ENCODE measurements around the gene FAM118A. TPM values are rescaled to one million over a fixed set of nuclear protein-coding genes. Genes with fewer than 3 reads are reported as not detected.

FAM118A gene
- total RNA-seq, 2 experiments from 2014 or later, result 159 to 161 TPM

DNA sequence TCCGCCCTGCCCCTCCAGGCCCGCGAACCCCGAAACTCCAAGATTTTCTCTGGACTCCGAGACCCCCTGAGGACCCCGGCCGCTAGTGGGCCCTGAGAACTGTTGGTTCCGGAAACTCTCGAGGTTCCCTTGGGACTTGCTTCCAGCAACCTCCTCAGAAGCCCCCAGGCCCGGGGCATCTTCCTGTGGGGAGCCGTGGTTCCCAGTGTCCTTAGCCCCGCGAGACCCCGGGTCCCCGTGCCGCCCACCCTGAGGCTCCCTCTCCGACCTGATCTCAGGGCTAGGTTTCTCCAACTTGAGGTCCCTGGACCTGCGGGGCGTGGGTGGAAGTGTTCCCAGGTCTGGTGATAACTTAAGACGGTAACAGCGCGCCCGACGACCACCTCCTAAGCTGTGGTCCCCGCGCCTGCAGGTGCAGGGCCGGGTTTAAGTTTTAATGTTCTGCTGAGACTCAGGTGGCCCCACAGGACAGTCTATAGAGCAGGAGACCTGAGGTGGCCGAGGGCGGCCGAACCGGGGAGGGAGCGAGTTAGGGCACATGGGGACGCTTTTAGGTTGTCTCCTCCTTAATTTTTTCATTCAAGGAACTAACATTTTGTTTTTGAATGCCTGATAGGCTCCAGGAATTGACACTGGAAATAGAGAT is 720 bp downstream of the FAM118A start:
- peaks cover 60% of the 10 kb centered on the region for H3K4me1 ChIP-seq (ENCODE audit: insufficient read depth, low read length)
- Mint-ChIP-seq H3K27me3 (no peaks in the 10 kb centered on the region), H3K36me3 (ENCODE audit: low read depth) (peaks cover 24% of the 10 kb centered on the region), H3K27ac (peak overlapping the region; percentile 95), H3K4me3 (peak overlapping the region; percentile 85), H3K4me1 (ENCODE audit: low read depth) (peaks cover 57% of the 10 kb centered on the region), H3K9me3 (no peaks in the 10 kb centered on the region)
- H3K27me3 ChIP-seq (ENCODE audit: control insufficient read depth in 1 of 2, insufficient read depth in 2 of 2, low read length in 2 of 2), result no peaks in the 10 kb centered on the region
- intact Hi-C loops (cut with DNase I, micrococcal nuclease), result loop anchor here (1.0 to 10.0 kb wide), 3 partner anchors 8 to 744 kb away; partner anchors contain the start of gene NUP50 (in 1 of the 2)
- peak overlapping the region; percentile 93 for H3K4me3 ChIP-seq (ENCODE audit: low read length)
- POLR2A ChIA-PET, result interaction anchor here (0.5 to 2.6 kb wide), 10 partner anchors 8 to 147 kb away, joined by 3 to 24 read pairs (median 3); partner anchors contain the start of genes NUP50 and UPK3A
- DNase-seq, result no peak
- CTCF ChIA-PET, result no interaction called here
- no peaks in the 10 kb centered on the region for H3K9me3 ChIP-seq (ENCODE audit: control insufficient read depth in 1 of 2, insufficient read depth in 1 of 2, low read length in 2 of 2)
- peaks cover 5% of the 10 kb centered on the region for H3K36me3 ChIP-seq (ENCODE audit: insufficient read depth, low read length)
- no peak for TF ChIP-seq CTCF (IDR thresholded peaks at IDR 0.05)
- peak overlapping the region; percentile 77 to 87 for H3K27ac ChIP-seq (ENCODE audit: low read depth in 1 of 2, low read length in 2 of 2)
- no peak for ATAC-seq (ENCODE audit: poor library complexity)

- Histone ChIP-seq H3K36me3 (ENCODE audit: insufficient read depth, low read length) (peaks cover 5% of the 10 kb centered on the region), H3K4me1 (ENCODE audit: insufficient read depth, low read length) (peaks cover 66% of the 10 kb centered on the region), H3K9me3 (ENCODE audit: control insufficient read depth in 1 of 2, insufficient read depth in 1 of 2, low read length in 2 of 2) (no peaks in the 10 kb centered on the region), H3K27ac (ENCODE audit: low read depth in 1 of 2, low read length in 2 of 2) (peak overlapping the region; percentile 77 to 87), H3K4me3 (ENCODE audit: low read length) (peak overlapping the region; percentile 93), H3K27me3 (ENCODE audit: control insufficient read depth in 1 of 2, insufficient read depth in 2 of 2, low read length in 2 of 2) (no peaks in the 10 kb centered on the region)
- Mint-ChIP-seq H3K27me3 (no peaks in the 10 kb centered on the region), H3K4me1 (ENCODE audit: low read depth) (peaks cover 63% of the 10 kb centered on the region), H3K27ac (peak overlapping the region; percentile 95), H3K4me3 (peak overlapping the region; percentile 85), H3K9me3 (no peaks in the 10 kb centered on the region), H3K36me3 (ENCODE audit: low read depth) (peaks cover 24% of the 10 kb centered on the region)
- intact Hi-C loops (cut with DNase I, micrococcal nuclease), result loop anchor here (1.0 to 10.0 kb wide), 3 partner anchors 7 to 744 kb away; partner anchors contain the start of gene NUP50 (in 1 of the 2)
- ChIA-PET POLR2A (interaction anchor here (0.9 to 1.4 kb wide), 3 partner anchors 11 to 31 kb away, joined by 3 to 8 read pairs (median 3); no protein-coding TSS in a partner anchor), CTCF (no interaction called here)
- no peak for TF ChIP-seq CTCF (IDR thresholded peaks at IDR 0.05)
- DNase-seq (no peak), ATAC-seq (ENCODE audit: poor library complexity) (no peak)
Measured at GRCh38 chr22:45310977-45311531, 1.3 kb downstream of the FAM118A start.

DNA sequence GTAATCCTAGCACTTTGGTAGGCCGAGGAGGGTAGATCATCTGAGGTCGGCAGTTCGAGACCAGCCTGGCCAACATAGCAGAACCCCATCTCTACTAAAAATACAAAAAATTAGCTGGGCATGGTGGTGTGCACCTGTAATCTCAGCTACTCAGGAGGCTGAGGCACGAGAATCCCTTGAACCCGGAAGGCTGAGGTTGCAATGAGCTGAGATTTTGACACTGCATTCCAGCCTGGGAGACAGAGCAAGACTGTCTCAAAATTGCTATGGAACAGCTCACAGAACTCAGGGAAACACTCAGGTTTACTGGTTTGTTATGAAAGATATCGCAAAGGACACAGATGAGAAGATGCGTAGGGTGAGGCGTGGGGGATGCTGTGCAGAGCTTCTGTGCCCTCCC is 2.7 kb downstream of the FAM118A start:
- peaks cover 77% of the 10 kb centered on the region for H3K4me1 Mint-ChIP-seq (ENCODE audit: low read depth)
- peak overlapping the region; percentile 85 for H3K4me3 Mint-ChIP-seq
- intact Hi-C loops (cut with DNase I, micrococcal nuclease), result loop anchor here in 1 of 2 experiments (5.0 to 10.0 kb wide), 2 partner anchors 150 to 742 kb away; partner anchors contain the start of gene NUP50

More for the DNA sequence above, 2.7 kb downstream of the FAM118A start:
- H3K4me1 ChIP-seq (ENCODE audit: insufficient read depth, low read length), result peaks cover 78% of the 10 kb centered on the region
- no peak for TF ChIP-seq CTCF (IDR thresholded peaks at IDR 0.05)
- no peak overlapping the region for H3K4me3 ChIP-seq (ENCODE audit: low read length)
- POLR2A ChIA-PET, result no interaction called here
- peaks cover 24% of the 10 kb centered on the region for H3K36me3 Mint-ChIP-seq (ENCODE audit: low read depth)
- H3K9me3 Mint-ChIP-seq, result no peaks in the 10 kb centered on the region
- peaks cover 5% of the 10 kb centered on the region for H3K36me3 ChIP-seq (ENCODE audit: insufficient read depth, low read length)
- no peaks in the 10 kb centered on the region for H3K9me3 ChIP-seq (ENCODE audit: control insufficient read depth in 1 of 2, insufficient read depth in 1 of 2, low read length in 2 of 2)
- no peak for DNase-seq
- ATAC-seq (ENCODE audit: poor library complexity), result no peak
- H3K27me3 Mint-ChIP-seq, result no peaks in the 10 kb centered on the region
- H3K27me3 ChIP-seq (ENCODE audit: control insufficient read depth in 1 of 2, insufficient read depth in 2 of 2, low read length in 2 of 2), result no peaks in the 10 kb centered on the region
- peak overlapping the region; percentile 95 for H3K27ac Mint-ChIP-seq
- CTCF ChIA-PET, result no interaction called here
- H3K27ac ChIP-seq (ENCODE audit: low read depth in 1 of 2, low read length in 2 of 2), result no peak overlapping the region

All from CD4-positive, alpha-beta T cell (primary cell).